WTC11 (cell line): ENCODE results near the gene ZNF491. TPM values are rescaled to one million over a fixed set of nuclear protein-coding genes. Genes with fewer than 3 reads are reported as not detected.
"Not testable (repeated sequence)": the region's sequence is repeated elsewhere in the genome, so short reads cannot be mapped to it uniquely, and the experiment has no call there.

ENCODE experiments used
- ATAC-seq: fragments of 200-7000 bp; cut with Tn5 transposase; 2 replicates; pipeline ENCODE4 v1.10.0; 2021; ENCODE audit warnings: mild to moderate bottlenecking, moderate library complexity
- CTCF ChIA-PET: fragments of 300-600 bp; sonication (Branson Sonifier 250); formaldehyde crosslinking; loops from one replicate; lab custom pipeline; 2021; ENCODE audit warnings: antibody characterized with exemption; lab: Charles Lee
- POLR2A ChIA-PET: fragments of 350-600 bp; sonication (Branson Sonifier 250); formaldehyde crosslinking; loops from one replicate; lab custom pipeline; 2021; ENCODE audit warnings: antibody characterized with exemption; lab: Charles Lee
- DNase-seq: peaks from one replicate; pipeline ENCODE4 v3.0.0; 2021; ENCODE audit warnings: low spot score
- H3K27ac Mint-ChIP-seq: 2 replicates; pipeline ENCODE4 v1.8.0; 2021; ENCODE audit warnings: mixed read lengths
- H3K27me3 Mint-ChIP-seq: 2 replicates; pipeline ENCODE4 v1.8.0; 2021; ENCODE audit warnings: low read depth, mild to moderate bottlenecking, moderate library complexity, mixed read lengths
- H3K36me3 Mint-ChIP-seq: 2 replicates; pipeline ENCODE4 v1.8.0; 2021; ENCODE audit warnings: mixed read lengths
- H3K4me1 Mint-ChIP-seq: 2 replicates; pipeline ENCODE4 v1.8.0; 2022; ENCODE audit warnings: mixed read lengths
- H3K4me3 Mint-ChIP-seq: 2 replicates; pipeline ENCODE4 v1.8.0; 2021; ENCODE audit warnings: mild to moderate bottlenecking, moderate library complexity, mixed read lengths
- H3K9me3 Mint-ChIP-seq: 2 replicates; pipeline ENCODE4 v1.8.0; 2021; ENCODE audit warnings: mixed read lengths
- EMX1 ChIP-seq: fragments of 250-450 bp; sonication (Bioruptor Pico); IDR thresholded peaks from 2 replicates; pipeline ENCODE4 v1.8.0; 2021; ENCODE audit warnings: mild to moderate bottlenecking
- ETV6 ChIP-seq: sonication (generic); formaldehyde crosslinking; IDR thresholded peaks from 2 replicates; pipeline ENCODE4 v1.8.1; 2022; ENCODE audit warnings: mild to moderate bottlenecking, missing genetic modification reagents
- FOXK1 ChIP-seq: sonication (generic); formaldehyde crosslinking; IDR thresholded peaks from 2 replicates; pipeline ENCODE4 v1.8.0; 2022; ENCODE audit warnings: mild to moderate bottlenecking, moderate library complexity, missing genetic modification reagents
- GTF2I ChIP-seq: fragments of 250-450 bp; sonication (Bioruptor Pico); conservative IDR thresholded peaks from 2 replicates; pipeline ENCODE4 v1.4.0; 2021; ENCODE audit warnings: mild to moderate bottlenecking
- HMGA2 ChIP-seq: fragments of 250-450 bp; sonication (Bioruptor Pico); IDR thresholded peaks from 2 replicates; pipeline ENCODE4 v1.4.0; 2021; ENCODE audit warnings: mild to moderate bottlenecking, moderate library complexity
- MYBL2 ChIP-seq: sonication (generic); formaldehyde crosslinking; IDR thresholded peaks from 2 replicates; pipeline ENCODE4 v1.8.1; 2023; ENCODE audit warnings: mild to moderate bottlenecking, moderate library complexity, missing genetic modification reagents
- NFATC4 ChIP-seq: fragments of 250-450 bp; sonication (Bioruptor Pico); IDR thresholded peaks from 2 replicates; pipeline ENCODE4 v1.9.0; 2021; ENCODE audit warnings: mild to moderate bottlenecking
- NR3C1 ChIP-seq: sonication (generic); formaldehyde crosslinking; conservative IDR thresholded peaks from 2 replicates; pipeline ENCODE4 v1.8.1; 2023; ENCODE audit warnings: low read depth, mild to moderate bottlenecking, missing genetic modification reagents
- SMAD3 ChIP-seq: sonication (generic); formaldehyde crosslinking; IDR thresholded peaks from 2 replicates; pipeline ENCODE4 v1.8.0; 2022; ENCODE audit warnings: missing genetic modification reagents, mild to moderate bottlenecking, borderline replicate concordance
- total RNA-seq: library from RNA; stranded (reverse); gene quantifications from 3 replicates; pipeline ENCODE4 v1.2.3, GENCODE V29; 2021
- TF ChIP-seq, protein P1 (sequence below): fragments of 250-450 bp; sonication (Bioruptor Pico); IDR thresholded peaks from 2 replicates; pipeline ENCODE4 v1.8.0; 2021; ENCODE audit warnings: mild to moderate bottlenecking
- TF ChIP-seq, protein P2 (sequence below): fragments of 250-450 bp; sonication (Bioruptor Pico); IDR thresholded peaks from 2 replicates; pipeline ENCODE4 v2.1.2; 2022; ENCODE audit warnings: mild to moderate bottlenecking, moderate library complexity
- TF ChIP-seq, protein P3 (sequence below): sonication (generic); formaldehyde crosslinking; IDR thresholded peaks from 2 replicates; pipeline ENCODE4 v1.8.1; 2023; ENCODE audit warnings: mild to moderate bottlenecking, missing genetic modification reagents
- TF ChIP-seq, protein P4 (sequence below): sonication (generic); formaldehyde crosslinking; IDR thresholded peaks from 2 replicates; pipeline ENCODE4 v1.8.1; 2023; ENCODE audit warnings: mild to moderate bottlenecking, missing genetic modification reagents, moderate library complexity
- TF ChIP-seq, protein P5 (sequence below): sonication (generic); formaldehyde crosslinking; conservative IDR thresholded peaks from 2 replicates; pipeline ENCODE4 v1.8.1; 2022; ENCODE audit warnings: mild to moderate bottlenecking, missing genetic modification reagents
- TF ChIP-seq, protein P6 (sequence below): sonication (generic); formaldehyde crosslinking; IDR thresholded peaks from 2 replicates; pipeline ENCODE4 v1.8.1; 2022; ENCODE audit warnings: missing genetic modification reagents, borderline replicate concordance

The ZNF491 gene
- total RNA-seq, 1 experiment from 2014 or later = 2.1 TPM

DNA sequence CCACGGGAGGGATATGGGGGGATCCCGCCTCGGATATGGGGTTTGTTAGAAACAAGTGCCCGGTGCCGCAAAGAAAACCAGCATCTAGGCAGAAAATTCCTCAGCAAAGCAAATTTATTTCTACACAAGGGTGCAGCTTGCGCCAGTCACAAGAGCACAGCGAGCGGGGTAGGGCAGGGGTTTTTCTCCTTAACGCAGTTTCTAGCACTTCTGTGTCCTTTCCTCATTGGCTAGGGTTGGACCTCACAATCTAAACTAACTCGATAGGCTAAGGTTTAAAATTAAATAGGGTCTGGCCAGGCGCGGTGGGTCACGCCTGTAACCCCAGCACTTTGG is 16.3 kb downstream of the ZNF491 start:
- CTCF ChIA-PET = interaction anchor here (0.6 to 6.6 kb wide), 5 partner anchors 16 to 173 kb away, joined by 3 to 100 read pairs (median 3); partner anchors contain the start of gene ZNF491
- Mint-ChIP-seq H3K4me3 (peak overlapping the region; percentile 90), H3K27ac (no peak overlapping the region), H3K36me3 (no peaks in the 10 kb centered on the region), H3K4me1 (peaks cover 18% of the 10 kb centered on the region), H3K27me3 (peaks cover 52% of the 10 kb centered on the region), H3K9me3 (no peaks in the 10 kb centered on the region)
- ATAC-seq (peak; percentile 17), DNase-seq (no peak)
- TF ChIP-seq, protein P1, sequence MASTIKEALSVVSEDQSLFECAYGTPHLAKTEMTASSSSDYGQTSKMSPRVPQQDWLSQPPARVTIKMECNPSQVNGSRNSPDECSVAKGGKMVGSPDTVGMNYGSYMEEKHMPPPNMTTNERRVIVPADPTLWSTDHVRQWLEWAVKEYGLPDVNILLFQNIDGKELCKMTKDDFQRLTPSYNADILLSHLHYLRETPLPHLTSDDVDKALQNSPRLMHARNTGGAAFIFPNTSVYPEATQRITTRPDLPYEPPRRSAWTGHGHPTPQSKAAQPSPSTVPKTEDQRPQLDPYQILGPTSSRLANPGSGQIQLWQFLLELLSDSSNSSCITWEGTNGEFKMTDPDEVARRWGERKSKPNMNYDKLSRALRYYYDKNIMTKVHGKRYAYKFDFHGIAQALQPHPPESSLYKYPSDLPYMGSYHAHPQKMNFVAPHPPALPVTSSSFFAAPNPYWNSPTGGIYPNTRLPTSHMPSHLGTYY = no peak
- no peak for TF ChIP-seq EMX1 (CRISPR knock-in tag)
- TF ChIP-seq HMGA2 (CRISPR knock-in tag) = no peak
- TF ChIP-seq, protein P2, sequence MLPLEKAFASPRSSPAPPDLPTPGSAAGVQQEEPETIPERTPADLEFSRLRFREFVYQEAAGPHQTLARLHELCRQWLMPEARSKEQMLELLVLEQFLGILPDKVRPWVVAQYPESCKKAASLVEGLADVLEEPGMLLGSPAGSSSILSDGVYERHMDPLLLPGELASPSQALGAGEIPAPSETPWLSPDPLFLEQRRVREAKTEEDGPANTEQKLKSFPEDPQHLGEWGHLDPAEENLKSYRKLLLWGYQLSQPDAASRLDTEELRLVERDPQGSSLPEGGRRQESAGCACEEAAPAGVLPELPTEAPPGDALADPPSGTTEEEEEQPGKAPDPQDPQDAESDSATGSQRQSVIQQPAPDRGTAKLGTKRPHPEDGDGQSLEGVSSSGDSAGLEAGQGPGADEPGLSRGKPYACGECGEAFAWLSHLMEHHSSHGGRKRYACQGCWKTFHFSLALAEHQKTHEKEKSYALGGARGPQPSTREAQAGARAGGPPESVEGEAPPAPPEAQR = no peak
- no peak for TF ChIP-seq MYBL2 (CRISPR knock-in tag)
- TF ChIP-seq, protein P3, sequence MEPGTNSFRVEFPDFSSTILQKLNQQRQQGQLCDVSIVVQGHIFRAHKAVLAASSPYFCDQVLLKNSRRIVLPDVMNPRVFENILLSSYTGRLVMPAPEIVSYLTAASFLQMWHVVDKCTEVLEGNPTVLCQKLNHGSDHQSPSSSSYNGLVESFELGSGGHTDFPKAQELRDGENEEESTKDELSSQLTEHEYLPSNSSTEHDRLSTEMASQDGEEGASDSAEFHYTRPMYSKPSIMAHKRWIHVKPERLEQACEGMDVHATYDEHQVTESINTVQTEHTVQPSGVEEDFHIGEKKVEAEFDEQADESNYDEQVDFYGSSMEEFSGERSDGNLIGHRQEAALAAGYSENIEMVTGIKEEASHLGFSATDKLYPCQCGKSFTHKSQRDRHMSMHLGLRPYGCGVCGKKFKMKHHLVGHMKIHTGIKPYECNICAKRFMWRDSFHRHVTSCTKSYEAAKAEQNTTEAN (CRISPR knock-in tag) = no peak
- no peak for TF ChIP-seq SMAD3 (CRISPR knock-in tag)
- TF ChIP-seq, protein P4, sequence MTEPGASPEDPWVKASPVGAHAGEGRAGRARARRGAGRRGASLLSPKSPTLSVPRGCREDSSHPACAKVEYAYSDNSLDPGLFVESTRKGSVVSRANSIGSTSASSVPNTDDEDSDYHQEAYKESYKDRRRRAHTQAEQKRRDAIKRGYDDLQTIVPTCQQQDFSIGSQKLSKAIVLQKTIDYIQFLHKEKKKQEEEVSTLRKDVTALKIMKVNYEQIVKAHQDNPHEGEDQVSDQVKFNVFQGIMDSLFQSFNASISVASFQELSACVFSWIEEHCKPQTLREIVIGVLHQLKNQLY (CRISPR knock-in tag) = no peak
- TF ChIP-seq ETV6 (CRISPR knock-in tag) = no peak
- TF ChIP-seq GTF2I (CRISPR knock-in tag) = no peak
- TF ChIP-seq NR3C1 = no peak
- no peak for TF ChIP-seq NFATC4
- TF ChIP-seq, protein P5, sequence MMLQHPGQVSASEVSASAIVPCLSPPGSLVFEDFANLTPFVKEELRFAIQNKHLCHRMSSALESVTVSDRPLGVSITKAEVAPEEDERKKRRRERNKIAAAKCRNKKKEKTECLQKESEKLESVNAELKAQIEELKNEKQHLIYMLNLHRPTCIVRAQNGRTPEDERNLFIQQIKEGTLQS (CRISPR knock-in tag) = no peak
- POLR2A ChIA-PET = interaction anchor here (1.0 to 1.3 kb wide), 2 partner anchors 17 to 26 kb away, joined by 3 to 4 read pairs; no protein-coding TSS in a partner anchor

DNA sequence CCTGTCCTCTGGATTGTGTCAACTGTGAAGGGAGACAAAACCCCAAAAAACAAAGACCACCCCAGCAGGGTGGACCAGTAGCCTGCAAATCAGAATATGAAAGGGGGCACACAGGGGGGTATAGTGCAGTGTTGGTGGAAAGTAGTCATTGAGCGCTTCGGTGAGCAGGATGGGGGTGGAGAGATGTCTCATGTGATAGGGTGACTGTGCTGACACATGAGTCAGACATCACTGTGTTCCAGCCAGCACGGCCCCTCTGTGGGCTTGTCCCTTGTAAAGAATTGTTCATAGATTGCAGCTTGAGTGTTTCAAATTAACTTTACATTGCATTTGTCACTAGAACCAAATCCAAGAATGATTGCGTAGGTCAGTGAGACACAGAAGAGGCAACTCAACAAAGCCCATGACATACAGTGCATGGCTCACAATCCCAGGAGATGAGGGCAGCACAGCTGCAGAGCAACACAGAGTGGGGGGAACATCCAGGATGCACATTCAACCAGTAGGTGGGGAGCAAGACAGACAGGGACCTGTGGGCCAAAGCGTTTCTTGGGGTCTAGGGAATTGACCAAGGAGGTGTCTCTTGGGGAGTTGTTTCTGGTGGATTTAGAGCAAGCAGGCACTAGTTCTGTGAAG is 23.3 kb downstream of the ZNF491 start:
- no peak for DNase-seq
- ChIA-PET CTCF (no interaction called here), POLR2A (no interaction called here)
- no peak for ATAC-seq
- Mint-ChIP-seq H3K27me3 (no peaks in the 10 kb centered on the region), H3K27ac (no peak overlapping the region; the same call in 1 of the 2 replicates), H3K4me1 (peaks cover 12% of the 10 kb centered on the region), H3K4me3 (no peak overlapping the region), H3K9me3 (no peaks in the 10 kb centered on the region), H3K36me3 (peaks cover 14% of the 10 kb centered on the region; the same call in 1 of the 2 replicates)
- TF ChIP-seq, protein P6, sequence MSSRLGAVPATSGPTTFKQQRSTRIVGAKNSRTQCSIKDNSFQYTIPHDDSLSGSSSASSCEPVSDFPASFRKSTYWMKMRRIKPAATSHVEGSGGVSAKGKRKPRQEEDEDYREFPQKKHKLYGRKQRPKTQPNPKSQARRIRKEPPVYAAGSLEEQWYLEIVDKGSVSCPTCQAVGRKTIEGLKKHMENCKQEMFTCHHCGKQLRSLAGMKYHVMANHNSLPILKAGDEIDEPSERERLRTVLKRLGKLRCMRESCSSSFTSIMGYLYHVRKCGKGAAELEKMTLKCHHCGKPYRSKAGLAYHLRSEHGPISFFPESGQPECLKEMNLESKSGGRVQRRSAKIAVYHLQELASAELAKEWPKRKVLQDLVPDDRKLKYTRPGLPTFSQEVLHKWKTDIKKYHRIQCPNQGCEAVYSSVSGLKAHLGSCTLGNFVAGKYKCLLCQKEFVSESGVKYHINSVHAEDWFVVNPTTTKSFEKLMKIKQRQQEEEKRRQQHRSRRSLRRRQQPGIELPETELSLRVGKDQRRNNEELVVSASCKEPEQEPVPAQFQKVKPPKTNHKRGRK = no peak
- TF ChIP-seq FOXK1 (CRISPR knock-in tag) = no peak

DNA sequence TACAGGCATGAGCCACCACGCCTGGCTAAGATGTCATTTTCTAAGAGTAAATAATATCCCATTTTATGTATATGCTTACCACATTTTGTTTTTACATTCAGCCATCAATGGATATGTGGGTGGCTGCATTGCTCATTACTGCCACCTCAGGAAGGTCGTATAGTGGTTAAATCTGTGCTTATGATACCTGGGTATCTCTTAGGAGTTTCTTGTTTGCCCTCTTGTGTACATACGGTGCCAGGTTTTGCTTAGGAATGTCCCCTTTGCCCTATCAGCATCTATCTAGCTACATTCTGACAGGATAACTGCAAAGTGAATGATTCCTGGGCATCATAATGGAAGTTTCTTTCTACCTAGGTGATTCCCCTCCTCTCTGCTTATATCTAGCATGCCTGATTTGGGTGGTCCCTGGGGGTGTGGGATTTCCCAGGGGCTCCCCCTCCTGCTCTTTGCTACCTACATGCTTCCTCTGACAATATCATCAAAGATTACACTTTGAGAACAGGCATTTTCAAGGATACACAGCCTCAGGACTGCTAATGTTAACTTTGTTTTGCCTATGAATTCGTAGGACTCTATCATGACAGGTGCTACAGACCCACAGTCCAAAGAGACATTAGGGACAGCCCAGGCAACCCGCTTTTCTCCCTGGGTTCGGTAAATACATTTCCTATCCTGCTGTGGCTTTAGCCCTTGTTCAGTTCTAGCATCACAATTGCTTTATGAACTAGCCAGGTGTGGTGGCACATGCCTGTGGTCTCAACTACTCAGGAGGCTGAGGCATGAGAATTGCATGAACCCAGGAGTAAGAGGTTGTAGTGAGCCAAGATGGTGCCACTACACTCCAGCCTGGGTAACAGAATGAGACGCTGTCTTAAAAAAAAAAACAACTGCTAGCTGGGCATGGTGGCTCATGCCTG is 30.9 kb downstream of the ZNF491 start:
- Mint-ChIP-seq H3K9me3 (peaks cover 55% of the 10 kb centered on the region), H3K36me3 (peaks cover 57% of the 10 kb centered on the region)
- H3K4me1 Mint-ChIP-seq, DNase-seq, H3K27ac Mint-ChIP-seq, CTCF ChIA-PET, H3K4me3 Mint-ChIP-seq, H3K27me3 Mint-ChIP-seq, POLR2A ChIA-PET: not testable (repeated sequence)
- ATAC-seq = peak; percentile 24; the same call in 1 of the 2 replicates
